DOHH2 (cell line): ENCODE measurements around the gene SCN3B.

ENCODE experiments used
- EZH2phosphoT487 ChIP-seq: fragments of 200-600 bp; sonication (generic); IDR thresholded peaks from 2 replicates; pipeline ENCODE4 v1.6.1; 2017; ENCODE audit warnings: borderline replicate concordance, mild to moderate bottlenecking, antibody characterized with exemption, low read length, moderate library complexity, mixed read lengths
- TF ChIP-seq, protein P1 (sequence below): fragments of 200-600 bp; sonication (generic); IDR thresholded peaks from one replicate; pipeline ENCODE4 v1.5.1; 2014; ENCODE audit warnings: antibody characterized with exemption, mild to moderate bottlenecking, low read depth, low read length; ENCODE audit not compliant: poor library complexity, severe bottlenecking

GRCh38 chr11:123698546-123699127 is 44.2 kb upstream of the SCN3B start:
- TF ChIP-seq, protein P1, sequence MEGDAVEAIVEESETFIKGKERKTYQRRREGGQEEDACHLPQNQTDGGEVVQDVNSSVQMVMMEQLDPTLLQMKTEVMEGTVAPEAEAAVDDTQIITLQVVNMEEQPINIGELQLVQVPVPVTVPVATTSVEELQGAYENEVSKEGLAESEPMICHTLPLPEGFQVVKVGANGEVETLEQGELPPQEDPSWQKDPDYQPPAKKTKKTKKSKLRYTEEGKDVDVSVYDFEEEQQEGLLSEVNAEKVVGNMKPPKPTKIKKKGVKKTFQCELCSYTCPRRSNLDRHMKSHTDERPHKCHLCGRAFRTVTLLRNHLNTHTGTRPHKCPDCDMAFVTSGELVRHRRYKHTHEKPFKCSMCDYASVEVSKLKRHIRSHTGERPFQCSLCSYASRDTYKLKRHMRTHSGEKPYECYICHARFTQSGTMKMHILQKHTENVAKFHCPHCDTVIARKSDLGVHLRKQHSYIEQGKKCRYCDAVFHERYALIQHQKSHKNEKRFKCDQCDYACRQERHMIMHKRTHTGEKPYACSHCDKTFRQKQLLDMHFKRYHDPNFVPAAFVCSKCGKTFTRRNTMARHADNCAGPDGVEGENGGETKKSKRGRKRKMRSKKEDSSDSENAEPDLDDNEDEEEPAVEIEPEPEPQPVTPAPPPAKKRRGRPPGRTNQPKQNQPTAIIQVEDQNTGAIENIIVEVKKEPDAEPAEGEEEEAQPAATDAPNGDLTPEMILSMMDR, result no peak
- TF ChIP-seq EZH2phosphoT487, result no peak
